ENCODE results near the gene WASL.
"Not testable (repeated sequence)": the region's sequence is repeated elsewhere in the genome, so short reads cannot be mapped to it uniquely, and the experiment has no call there.

The WASL gene

GRCh38 chr7:123748734-123749536 lies at the start of gene WASL:
Gene WASL (minus strand): TSS chr7:123749003. CDS start chr7:123748734, 269 bp downstream.
- DNase-seq = peak; percentile 90

- peak; percentile 39 for DNase-seq
Measured at GRCh38 chr7:123797673-123798531, 49.1 kb upstream of the WASL start.

GRCh38 chr7:123796568-123796967 lies 47.8 kb upstream of the WASL start:
- DNase-seq = no peak

- DNase-seq = no peak
Measured at GRCh38 chr7:123795917-123796316, 47.1 kb upstream of the WASL start.

- not testable (repeated sequence) for DNase-seq
Measured at GRCh38 chr7:123795116-123795515, 46.3 kb upstream of the WASL start.

GRCh38 chr7:123792547-123792946 lies 43.7 kb upstream of the WASL start:
- no peak for DNase-seq

GRCh38 chr7:123791001-123791400 lies 42.2 kb upstream of the WASL start:
- no peak for DNase-seq

GRCh38 chr7:123789817-123790216 lies 41.0 kb upstream of the WASL start:
- DNase-seq = no peak

GRCh38 chr7:123789206-123789784 lies 40.5 kb upstream of the WASL start:
- DNase-seq = no peak

- no peak for DNase-seq
Measured at GRCh38 chr7:123788584-123788983, 39.8 kb upstream of the WASL start.

- DNase-seq = no peak
Measured at GRCh38 chr7:123787220-123788007, 38.6 kb upstream of the WASL start.

GRCh38 chr7:123784263-123784662 lies 35.5 kb upstream of the WASL start:
- DNase-seq = no peak

GRCh38 chr7:123783820-123784219 lies 35.0 kb upstream of the WASL start:
- no peak for DNase-seq

- DNase-seq = no peak
Measured at GRCh38 chr7:123782071-123782798, 33.4 kb upstream of the WASL start.

GRCh38 chr7:123780472-123780871 lies 31.7 kb upstream of the WASL start:
- DNase-seq = not testable (repeated sequence)

- no peak for DNase-seq
Measured at GRCh38 chr7:123774496-123774895, 25.7 kb upstream of the WASL start.

- DNase-seq = no peak
Measured at GRCh38 chr7:123773481-123773880, 24.7 kb upstream of the WASL start.

- DNase-seq = no peak
Measured at GRCh38 chr7:123772652-123773051, 23.8 kb upstream of the WASL start.

- no peak for DNase-seq
Measured at GRCh38 chr7:123771846-123772245, 23.0 kb upstream of the WASL start.

GRCh38 chr7:123771256-123771655 lies 22.5 kb upstream of the WASL start:
- no peak for DNase-seq

- peak; percentile 31 for DNase-seq
Measured at GRCh38 chr7:123770378-123770777, 21.6 kb upstream of the WASL start.

GRCh38 chr7:123769371-123769770 lies 20.6 kb upstream of the WASL start:
- DNase-seq = peak; percentile 18

All from fibroblast of skin of right biceps (primary cell).